NOMO-1 treated with dmso at 0.1 percent for 144 hours (cell line): Measurements from ENCODE around the gene CAPN8.

ENCODE experiments used
- DNase-seq: peaks from one replicate; lab custom pipeline; 2025; ENCODE audit not compliant: unreplicated experiment; lab: John Stamatoyannopoulos, UW

CAPN8 gene

DNA sequence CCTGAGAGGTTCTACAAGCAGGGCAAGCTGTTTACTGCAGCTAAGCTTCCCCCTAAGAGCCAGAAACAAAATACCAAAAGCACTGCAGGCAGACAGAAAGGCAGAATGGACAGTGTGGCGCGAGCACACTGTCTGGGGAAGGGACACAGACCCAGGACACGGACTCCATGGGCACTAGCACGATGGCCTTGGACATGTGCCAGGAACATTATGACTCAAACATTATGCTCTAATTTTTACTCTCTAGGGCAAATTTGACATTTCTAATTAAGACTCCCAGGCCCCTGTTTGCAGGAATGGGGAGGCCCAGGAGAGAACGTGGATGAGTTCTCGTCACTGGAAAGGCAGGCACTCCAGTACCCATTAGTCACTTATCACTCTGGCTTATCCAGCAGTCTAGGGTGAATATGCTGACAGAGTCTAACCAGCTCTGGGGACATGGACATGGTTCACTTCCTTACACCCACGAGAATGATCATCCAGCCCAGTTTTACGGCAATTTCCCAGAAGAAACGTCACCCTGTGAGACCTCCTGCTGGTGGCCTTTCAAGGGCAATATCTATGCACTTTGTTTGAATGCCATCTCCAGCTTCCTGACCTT lies 45.1 kb downstream of the CAPN8 start:
- no peak for DNase-seq

DNA sequence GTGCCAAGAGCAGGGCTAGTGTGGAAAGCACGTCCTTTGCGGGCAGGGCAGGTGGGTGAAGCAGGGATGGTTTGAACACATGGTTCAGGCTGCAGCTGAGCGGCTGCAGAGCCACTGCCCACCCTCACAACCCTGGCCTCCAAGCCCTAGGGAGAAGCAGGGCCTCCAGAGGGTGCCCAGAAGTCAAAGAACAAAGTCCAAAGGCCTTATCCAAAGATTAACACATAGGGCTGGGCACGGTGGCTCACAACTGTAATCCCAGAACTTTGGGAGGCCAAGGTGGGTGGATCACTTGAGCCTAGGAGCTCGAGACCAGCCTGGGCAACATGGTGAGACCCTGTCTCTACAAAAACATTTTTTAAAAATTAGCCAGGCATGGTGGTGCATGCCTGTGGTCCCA lies 46.8 kb downstream of the CAPN8 start:
- DNase-seq = no peak

DNA sequence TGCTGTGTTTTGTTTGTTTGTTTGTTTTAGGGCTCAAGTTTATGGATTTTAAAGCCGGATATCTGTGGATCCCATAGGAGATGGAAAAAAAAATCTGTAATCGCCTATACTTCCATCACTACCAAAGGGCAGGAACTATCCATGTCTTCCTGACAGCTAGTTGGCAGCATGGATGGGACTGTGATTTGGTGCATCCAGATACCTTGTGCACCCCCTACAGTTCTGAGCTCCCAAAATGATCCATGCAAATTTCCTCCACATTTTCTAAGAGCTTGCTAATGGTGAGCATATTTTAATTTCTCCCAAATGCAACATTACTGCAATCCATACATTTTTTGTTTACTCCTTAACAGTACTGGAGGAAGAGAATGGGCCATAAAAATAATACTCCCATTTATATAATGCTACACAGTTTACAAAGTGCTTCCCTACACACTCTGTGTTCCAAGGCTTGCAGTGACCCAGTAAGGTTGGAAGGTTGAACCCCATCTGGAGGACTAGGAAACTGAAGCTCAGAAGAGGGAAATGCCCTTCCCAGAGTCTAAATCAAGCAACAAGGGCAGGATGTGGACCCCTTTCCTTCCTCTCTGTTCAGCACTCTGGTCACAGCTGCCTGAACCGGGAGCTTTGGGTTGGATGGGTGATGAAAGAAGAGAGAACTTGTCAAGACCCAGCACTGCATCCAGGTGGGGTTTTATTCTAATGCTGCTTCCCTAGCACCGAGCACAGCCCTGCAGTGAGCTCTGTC lies 48.0 kb downstream of the CAPN8 start:
- DNase-seq = no peak

DNA sequence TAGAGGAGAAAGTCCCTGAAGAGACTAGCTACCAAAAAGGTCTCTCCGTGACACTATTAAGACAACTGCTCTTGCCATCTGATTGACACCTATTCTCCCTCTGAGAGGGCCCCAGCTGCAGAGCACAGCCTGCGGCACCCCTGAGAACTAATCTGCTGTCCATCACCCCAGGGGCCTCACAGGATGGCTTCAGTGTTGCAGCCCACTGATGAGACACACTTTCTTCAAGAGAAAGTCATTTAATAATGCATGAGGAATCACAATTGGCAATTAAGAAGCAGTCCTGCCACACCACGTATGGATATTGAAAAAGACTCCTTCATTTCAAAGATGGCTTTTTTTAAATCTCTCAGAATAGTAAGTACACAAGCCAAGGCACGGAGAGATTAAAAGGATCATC lies 48.9 kb downstream of the CAPN8 start:
- DNase-seq = no peak

DNA sequence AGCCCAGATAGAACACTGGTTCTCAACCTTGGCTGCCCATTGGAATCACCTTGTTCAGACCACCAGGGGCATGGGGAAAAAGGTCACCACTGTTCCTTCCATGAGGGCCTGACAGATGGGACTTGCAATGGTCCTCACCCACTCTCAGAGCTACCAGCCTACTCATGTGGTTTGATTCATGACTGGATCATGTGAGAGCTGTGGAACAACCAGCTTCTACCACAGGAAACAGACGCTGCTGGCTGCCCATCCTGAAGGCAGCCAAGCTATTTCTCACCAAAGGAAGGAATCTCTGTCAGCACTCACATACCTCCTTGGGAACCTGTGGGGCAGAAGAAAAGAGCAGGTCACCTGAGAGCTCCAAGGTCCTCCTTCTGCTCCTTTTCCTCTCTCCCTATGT lies 53.6 kb downstream of the CAPN8 start:
- DNase-seq = no peak

DNA sequence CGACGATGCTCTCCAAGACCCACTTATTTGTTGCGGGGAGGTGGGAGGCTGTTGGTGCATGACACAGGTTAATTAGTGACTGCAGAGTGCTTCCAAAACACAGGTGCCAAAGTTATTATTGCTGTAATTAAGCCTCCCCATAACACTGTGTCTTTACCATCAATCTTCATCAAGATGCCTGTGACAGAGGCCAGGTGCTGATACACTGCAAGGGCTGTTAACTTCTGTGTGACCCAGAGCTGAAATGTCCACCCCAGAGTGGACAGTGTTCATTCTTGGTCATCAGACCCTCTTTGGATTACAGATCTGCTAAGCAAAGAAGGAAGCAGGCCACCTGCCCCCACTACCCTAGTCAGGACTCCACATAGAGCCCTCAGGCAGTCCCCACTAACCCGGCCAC lies 55.5 kb downstream of the CAPN8 start:
- no peak for DNase-seq

DNA sequence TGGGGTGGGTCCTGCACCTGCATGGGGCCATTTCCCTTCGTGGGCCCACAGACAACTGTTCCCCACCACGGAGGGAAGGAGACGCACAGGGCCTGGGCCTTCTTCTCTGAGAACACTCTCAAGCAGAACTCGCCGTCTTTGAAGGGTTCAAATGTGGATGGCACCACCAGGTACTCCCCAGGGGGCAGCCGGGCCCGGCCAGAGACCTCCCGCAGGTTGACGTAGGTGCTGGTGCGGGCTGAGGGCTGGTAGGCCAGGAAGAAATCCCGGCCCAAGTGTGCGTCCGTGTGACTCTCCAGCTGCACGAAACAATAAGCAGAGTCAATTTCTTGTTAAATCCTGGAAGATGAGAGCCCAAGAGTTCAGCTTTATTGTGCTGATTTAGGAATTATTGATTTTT lies 56.4 kb downstream of the CAPN8 start:
- no peak for DNase-seq

DNA sequence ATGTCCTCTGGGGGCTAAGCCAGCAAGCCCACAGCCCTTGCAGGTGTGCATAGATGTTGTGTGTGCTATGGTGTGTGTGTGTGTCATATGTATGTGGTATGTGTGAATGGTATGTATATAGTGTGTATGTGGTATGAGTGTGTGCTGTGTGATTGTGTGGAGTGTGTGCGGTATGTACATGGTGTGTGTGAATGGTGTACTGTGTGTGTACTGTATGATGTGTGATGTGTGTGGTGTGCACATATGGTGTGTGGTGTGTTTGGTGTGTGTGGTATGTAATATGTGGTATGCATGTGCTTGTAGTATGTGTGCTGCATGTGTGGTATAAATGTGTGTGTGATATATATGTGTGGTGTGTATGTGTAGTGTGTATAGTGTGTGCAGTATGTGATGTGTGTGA lies 107.0 kb downstream of the CAPN8 start:
- no peak for DNase-seq

DNA sequence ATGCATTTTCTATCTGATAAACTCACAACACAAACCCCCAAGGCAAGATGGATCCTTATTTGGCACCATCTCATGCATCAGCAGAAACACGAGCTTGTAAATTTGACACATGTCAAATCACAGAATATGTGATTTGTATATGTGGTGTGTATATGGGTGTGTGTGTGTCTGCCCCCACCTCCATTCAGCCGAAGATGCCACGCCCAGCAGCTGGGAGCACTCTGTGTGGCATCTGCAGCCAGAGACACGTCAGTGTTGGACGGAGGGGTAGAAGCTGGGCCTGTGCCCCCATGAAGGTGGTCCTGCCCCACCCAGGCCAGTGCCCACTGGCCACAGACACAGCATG lies 108.4 kb downstream of the CAPN8 start:
- no peak for DNase-seq

DNA sequence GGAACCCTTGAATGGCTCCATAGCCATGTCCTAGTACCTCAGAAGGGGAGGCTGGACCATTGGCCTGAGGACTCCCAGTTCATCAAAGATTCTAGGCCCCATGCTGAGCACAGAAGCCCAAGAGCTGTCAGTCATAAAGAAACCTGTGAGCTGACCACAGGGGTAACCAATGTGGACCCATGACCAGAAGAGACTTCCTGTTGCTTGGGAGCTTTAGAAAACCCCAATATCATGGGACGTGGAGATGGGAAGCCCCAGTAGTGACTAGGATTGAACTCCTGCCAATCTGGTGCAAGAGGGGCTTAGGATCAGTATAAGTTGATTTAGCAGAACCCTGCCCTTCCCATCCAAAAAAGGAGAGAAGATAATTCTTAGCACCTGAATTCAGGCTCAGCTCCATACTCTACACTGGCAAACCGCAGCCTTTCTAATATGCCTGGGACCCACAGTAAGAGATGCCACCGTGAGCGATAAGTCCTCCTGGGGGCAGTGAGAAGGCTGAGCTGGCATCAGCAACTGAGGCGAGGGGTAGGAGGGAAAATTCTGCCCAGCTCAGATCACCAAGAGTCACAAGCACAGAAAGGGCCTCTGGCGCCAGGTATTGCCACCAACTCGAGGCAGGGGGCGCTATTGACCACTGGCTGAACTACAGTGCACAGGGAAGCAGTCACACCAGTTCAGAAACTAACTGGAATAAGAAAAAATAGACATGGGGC lies 108.9 kb downstream of the CAPN8 start:
- no peak for DNase-seq

DNA sequence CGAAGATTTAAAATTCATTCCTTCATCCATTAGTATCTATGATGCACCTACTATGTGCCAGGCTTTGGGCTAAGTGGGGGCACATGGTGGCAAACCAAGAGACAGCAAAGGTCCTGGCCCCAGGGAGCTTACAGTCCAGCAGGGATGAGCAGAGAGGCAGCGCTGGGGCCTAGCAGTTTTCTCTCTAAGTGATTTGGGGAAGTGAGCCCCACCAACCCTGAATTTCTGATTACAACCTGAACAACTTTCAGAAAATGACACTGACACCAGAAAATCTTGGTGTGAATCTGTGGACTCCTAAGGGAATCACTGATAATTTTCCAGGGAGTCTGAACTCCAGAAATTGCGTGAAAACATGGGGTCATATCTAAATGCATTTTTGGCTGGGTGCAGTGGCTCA lies 111.5 kb downstream of the CAPN8 start:
- no peak for DNase-seq

DNA sequence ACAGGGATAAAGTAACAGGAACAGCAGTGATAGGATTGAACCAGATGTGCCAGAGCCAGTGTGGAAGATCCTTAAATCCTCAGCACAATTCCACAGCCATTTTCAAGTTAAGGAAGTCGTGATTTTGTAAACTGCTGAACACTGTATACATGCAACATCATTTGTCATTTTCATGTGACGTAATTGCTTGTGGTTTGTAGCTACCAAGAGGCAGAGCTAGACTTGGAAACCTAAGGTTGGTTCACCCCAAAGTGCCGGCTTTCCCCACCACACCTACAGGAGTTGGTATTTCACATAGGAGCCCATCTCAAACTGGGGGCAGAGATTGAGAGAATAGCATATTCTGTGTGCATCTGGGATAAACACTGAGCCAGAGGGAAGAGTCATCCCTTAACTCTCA lies 113.9 kb downstream of the CAPN8 start:
- no peak for DNase-seq

DNA sequence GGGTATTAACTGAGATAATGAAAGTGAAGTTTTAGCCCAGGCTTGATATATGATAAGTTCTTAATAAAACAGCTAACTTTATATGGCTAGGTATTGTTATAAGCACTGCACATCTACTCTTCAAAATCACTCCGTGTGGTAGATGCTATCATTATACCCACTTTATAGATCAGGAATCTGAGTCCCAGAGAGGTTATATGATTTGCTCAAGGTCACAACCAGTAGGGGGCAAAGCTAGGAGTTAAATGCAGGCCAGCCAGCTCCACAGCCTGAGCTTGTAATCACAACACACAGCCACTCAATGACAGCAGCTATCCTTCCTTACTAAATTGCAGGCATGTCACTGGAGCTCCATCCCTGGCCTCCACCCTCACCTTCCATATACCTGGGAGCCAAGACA lies 115.8 kb downstream of the CAPN8 start:
- no peak for DNase-seq

DNA sequence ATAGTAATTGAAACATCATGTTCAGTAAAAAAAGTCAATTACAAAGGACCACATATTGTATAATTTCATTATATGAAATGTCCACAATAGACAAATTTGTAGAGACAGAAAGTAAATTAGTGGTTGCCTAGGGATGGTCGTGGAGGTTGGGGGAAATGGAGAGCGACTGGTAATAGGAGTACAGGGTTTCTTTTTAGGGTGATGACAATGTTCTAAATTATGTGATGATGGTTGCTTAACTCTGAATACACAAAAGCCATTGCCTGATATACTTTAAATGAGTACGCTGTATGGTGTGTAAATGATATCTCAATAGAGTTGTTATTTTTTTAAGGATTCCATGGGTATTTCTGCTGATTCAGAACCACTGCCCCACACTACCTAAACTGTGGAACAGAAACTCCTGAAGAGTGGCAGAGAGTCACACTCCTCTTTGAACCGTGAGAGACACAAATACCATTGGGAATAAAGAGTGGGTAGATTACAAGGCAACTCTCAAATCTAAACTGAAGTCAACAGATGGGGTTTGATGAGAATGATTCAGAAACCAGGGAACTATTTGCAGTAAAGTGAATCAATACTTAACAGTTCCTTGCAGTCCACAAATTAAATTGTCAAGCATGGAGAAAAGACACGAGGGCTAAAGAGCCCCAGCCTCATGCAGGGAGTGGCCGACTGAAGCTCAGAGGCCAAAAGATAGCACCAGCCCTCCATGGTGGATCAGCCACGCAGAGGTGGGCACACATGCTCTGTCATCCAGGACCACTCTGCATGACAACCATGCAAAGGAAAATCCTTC lies 118.0 kb downstream of the CAPN8 start:
- DNase-seq = no peak

DNA sequence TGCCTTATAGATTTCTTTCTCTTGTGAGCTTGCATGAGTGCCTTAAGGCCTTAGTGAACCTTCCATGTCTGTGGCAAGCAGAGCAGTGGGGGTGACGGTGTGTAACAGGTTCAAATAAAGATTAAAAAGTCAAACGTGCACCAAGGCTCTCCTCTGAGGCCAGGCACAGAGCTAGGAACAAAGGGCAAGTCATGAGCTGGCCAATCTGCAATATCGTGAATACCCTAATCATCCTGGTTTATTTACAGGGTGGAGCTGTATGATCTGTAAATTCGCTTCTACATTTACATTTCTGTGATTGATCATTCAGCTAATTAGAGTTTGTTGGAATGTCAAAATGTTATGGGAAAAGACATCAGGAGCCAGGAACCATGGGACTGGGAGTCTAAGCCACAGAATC lies 120.2 kb downstream of the CAPN8 start:
- DNase-seq = no peak

DNA sequence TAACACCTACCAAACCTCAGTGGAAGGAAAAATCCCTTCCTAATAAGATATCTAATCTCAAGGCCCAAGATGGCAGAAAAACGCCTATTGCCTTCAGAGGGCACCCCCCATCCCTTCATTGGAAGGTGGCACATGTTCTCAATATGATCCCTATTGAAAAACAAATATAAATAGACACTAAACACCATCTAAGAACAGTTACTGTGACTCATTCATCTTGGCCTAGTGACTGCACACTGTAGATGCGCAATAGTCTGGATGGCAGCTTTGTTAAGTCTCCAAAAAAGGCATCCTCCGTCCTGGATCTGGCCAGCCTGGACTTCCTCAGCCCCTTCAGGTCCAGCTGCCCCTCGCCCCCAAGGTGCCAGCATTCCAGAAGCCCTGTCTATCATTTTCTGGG lies 121.9 kb downstream of the CAPN8 start:
- DNase-seq = no peak

DNA sequence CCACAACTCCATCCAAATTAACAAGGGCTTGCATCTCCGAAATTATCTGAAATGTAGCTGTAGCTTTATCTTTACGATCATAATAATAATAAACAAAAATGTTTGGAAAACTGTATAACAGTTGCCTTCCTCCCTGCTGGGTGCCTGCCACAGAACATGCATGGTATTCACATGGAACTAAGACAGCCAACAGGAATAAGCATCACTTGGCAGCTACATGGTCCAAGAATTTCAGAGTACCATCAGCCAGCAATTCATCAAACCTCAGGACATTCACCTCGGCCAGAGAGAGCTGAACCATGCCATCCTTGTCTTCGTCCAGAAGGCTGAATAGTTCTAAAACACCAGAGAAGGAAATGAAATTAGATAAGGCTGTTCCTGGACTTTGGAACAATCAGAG lies 122.7 kb downstream of the CAPN8 start:
- no peak for DNase-seq

DNA sequence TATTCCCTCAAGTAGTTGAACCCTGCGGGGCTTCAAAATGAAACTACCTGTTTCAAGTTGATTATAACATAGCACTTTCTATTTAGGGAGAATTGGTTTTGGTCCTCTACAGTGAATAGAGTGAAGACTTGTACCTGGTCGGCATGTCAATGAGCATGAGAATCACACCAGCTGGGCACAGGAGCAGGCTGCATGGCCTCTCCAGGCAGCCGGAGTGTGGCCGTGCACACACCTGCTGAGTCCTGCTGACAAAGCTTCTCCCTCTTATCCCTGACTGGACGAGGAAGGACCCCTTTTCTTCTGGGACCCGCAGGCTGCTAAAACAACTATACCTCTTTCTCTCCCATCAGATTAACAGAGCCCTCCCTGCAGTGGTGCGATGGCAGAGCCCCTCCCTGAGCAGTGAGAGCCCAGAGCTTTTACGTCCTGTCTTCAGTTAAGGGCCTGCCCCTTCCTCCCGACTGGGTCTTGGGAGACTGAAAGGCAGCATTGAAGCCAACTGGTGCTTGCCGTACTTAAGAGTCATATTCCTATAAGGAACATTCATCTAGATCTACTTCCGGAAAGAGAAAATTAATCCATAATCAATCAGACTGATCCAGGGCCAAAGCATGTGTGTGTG lies 124.9 kb downstream of the CAPN8 start:
- no peak for DNase-seq

DNA sequence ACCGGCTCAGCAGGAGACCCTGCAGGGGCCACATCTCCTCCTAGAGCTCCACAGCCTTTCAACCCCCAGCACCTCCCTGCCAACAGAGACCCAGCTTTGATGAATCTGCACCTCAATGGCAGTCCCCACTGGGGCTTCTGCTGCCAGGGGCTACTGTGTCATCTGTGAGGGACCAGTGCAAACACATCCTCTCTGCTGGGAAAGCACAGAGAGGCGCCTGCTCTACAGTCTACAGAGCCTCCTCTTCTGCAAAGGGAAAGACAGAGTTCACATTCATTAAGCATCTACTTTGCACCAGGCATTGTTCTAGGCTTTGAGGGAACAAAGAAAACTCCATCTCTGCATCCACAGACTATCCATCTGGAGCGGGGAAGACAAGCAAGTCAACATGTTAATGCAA lies 125.8 kb downstream of the CAPN8 start:
- DNase-seq = no peak

DNA sequence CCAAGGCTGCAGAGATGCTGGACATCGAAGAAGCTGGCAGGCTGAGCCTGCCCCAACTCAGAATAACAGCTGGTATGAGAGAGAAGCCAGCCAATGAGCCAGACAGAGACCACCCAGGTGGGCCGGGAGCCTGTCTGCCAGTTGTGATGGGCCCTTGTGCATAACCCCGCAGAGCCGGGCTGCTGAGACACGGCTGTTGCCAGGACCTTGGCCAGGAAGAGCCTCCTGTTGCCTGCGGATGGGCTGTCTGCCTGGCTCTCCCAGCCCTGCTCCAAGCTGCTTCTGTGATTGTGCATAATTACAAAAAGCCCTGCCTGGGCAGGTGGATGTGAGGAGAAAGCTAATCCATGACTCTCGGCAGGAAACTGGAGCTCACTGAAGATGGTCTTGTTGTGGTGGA lies 126.5 kb downstream of the CAPN8 start:
- DNase-seq = no peak

DNA sequence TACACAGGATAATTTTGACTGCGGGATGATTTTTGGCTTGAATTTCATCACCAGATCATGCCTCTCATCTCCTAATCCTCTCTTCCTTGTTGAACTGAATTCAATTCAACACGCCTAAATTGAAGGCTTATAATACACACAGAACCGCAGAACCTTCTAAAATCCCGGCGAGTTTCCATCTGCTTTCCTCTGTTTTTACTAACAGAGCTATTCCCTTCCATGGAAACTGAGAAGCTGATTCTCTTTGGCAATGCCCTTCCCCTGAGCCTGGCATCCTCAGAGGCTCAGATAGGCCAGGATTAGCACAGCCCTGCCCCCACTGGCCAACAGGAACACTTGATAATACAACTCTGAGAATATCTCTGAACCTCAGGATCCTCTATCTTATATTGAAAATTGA lies 130.2 kb downstream of the CAPN8 start:
- no peak for DNase-seq
